Neural cell (in vitro differentiated cells): ENCODE measurements around the gene PTPN9.

Experiments used
- CTCF ChIP-seq: fragments of 450-650 bp; IDR thresholded peaks from 2 replicates; pipeline ENCODE4 v1.5.1; 2014; ENCODE audit warnings: antibody characterized with exemption, mild to moderate bottlenecking, moderate library complexity; ENCODE audit not compliant: poor library complexity, severe bottlenecking
- EP300 ChIP-seq: fragments of 450-650 bp; conservative IDR thresholded peaks from 2 replicates; pipeline ENCODE4 v1.6.1; 2014; ENCODE audit warnings: antibody characterized with exemption, mild to moderate bottlenecking, moderate library complexity; ENCODE audit not compliant: poor library complexity, severe bottlenecking
- EZH2 ChIP-seq: fragments of 200-600, 300-800 bp; shearing (Covaris generic), sonication (generic); IDR thresholded peaks from 2 replicates; pipeline ENCODE4 v1.6.1; 2014; ENCODE audit warnings: antibody characterized with exemption, low read length, borderline replicate concordance, mild to moderate bottlenecking; ENCODE audit not compliant: insufficient read depth, poor library complexity, severe bottlenecking
- MXI1 ChIP-seq: fragments of 450-650 bp; conservative IDR thresholded peaks from 2 replicates; pipeline ENCODE4 v1.6.1; 2014; ENCODE audit warnings: antibody characterized with exemption, mild to moderate bottlenecking; ENCODE audit not compliant: poor library complexity, severe bottlenecking
- POLR2AphosphoS5 ChIP-seq: IDR thresholded peaks from 2 replicates; pipeline ENCODE4 v1.6.1; 2012
- RAD21 ChIP-seq: fragments of 450-650 bp; conservative IDR thresholded peaks from 2 replicates; pipeline ENCODE4 v1.6.1; 2014; ENCODE audit warnings: antibody characterized with exemption, mild to moderate bottlenecking, moderate library complexity
- SMC3 ChIP-seq: fragments of 450-650 bp; conservative IDR thresholded peaks from 2 replicates; pipeline ENCODE4 v1.6.1; 2014; ENCODE audit warnings: antibody characterized with exemption, mild to moderate bottlenecking, moderate library complexity; ENCODE audit not compliant: poor library complexity
- TAF1 ChIP-seq: IDR thresholded peaks from 2 replicates; pipeline ENCODE4 v1.6.1; 2012; ENCODE audit warnings: low read depth
- TF ChIP-seq, protein P1 (sequence below): IDR thresholded peaks from 2 replicates; pipeline ENCODE4 v1.6.1; 2012; ENCODE audit warnings: borderline replicate concordance

GRCh38 chr15:75523011-75523410 is 56.1 kb downstream of the PTPN9 start:
- no peak for TF ChIP-seq CTCF
- TF ChIP-seq EP300, result no peak
- no peak for TF ChIP-seq EZH2
- TF ChIP-seq, protein P1, sequence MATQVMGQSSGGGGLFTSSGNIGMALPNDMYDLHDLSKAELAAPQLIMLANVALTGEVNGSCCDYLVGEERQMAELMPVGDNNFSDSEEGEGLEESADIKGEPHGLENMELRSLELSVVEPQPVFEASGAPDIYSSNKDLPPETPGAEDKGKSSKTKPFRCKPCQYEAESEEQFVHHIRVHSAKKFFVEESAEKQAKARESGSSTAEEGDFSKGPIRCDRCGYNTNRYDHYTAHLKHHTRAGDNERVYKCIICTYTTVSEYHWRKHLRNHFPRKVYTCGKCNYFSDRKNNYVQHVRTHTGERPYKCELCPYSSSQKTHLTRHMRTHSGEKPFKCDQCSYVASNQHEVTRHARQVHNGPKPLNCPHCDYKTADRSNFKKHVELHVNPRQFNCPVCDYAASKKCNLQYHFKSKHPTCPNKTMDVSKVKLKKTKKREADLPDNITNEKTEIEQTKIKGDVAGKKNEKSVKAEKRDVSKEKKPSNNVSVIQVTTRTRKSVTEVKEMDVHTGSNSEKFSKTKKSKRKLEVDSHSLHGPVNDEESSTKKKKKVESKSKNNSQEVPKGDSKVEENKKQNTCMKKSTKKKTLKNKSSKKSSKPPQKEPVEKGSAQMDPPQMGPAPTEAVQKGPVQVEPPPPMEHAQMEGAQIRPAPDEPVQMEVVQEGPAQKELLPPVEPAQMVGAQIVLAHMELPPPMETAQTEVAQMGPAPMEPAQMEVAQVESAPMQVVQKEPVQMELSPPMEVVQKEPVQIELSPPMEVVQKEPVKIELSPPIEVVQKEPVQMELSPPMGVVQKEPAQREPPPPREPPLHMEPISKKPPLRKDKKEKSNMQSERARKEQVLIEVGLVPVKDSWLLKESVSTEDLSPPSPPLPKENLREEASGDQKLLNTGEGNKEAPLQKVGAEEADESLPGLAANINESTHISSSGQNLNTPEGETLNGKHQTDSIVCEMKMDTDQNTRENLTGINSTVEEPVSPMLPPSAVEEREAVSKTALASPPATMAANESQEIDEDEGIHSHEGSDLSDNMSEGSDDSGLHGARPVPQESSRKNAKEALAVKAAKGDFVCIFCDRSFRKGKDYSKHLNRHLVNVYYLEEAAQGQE, result no peak
- TF ChIP-seq MXI1, result no peak
- no peak for TF ChIP-seq RAD21
- TF ChIP-seq POLR2AphosphoS5, result no peak
- TF ChIP-seq TAF1, result no peak
- no peak for TF ChIP-seq SMC3
